Measurements from ENCODE around the gene OR6M1. TPM values are rescaled to one million over a fixed set of nuclear protein-coding genes. Genes with fewer than 3 reads are reported as not detected.

OR6M1 gene
- total RNA-seq, 1 experiment from 2014 or later: not detected

GRCh38 chr11:123775715-123776549 is 30.2 kb downstream of the OR6M1 start:
- DNase-seq (ENCODE audit: low spot score): no peak

- DNase-seq (ENCODE audit: low spot score): no peak
Measured at GRCh38 chr11:123775289-123775688, 30.9 kb downstream of the OR6M1 start.

DNA sequence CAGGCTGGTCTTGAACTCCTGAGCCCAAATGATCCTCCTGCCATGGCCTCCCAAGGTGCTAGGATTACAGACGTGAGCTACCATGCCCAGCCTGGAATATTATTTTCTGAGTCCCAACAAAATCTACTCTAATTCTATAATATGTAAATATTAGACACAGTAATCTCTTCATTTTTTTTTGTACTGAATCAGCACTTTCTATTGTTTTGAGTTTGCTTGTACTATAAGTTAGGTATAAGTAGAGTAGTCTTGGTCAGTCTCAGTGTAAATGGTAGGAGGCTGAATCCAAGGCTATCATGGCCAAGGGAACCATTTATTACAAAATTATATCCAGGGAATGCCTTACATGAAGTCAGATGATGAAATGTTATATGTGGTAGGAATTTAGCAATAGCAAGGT is 32.2 kb downstream of the OR6M1 start:
- DNase-seq (ENCODE audit: low spot score): no peak

DNA sequence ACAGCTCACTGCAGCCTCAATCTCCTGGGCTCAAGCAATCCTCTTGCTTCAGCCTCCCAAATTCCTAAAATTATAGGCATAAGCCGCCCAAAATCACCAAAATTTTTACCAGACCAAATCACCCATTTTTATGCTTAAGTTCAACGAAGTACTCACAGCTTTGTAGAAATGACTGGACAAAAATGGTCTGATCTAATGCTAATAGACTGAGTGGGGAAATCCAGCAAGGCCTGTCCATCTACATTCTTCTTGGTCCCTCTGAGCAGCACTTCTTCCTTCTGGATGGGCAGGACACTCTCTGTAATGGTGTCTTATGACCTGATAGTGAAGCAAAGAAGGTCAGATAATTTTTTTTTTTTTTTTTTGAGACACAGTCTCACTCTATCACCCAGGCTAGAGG is 33.1 kb downstream of the OR6M1 start:
- DNase-seq (ENCODE audit: low spot score): no peak

DNA sequence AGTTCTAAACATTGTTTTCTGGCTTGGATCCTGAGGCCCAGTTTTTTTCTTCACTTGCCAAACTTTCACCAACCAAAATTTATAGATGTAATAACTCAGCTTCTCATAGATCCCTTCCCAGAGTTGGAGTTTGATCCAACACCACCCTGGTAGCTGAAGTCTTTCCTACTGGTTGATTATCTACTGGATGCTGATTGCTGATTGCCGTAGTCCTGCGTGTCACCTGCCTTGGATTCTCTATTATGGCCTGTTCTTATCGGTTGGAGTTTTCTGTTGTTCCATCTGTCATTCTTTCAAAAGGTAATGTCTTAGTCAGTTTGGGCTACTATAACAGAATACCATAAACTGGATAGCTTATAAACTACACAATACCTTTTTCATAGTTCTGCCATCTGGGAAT is 34.5 kb downstream of the OR6M1 start:
- DNase-seq (ENCODE audit: low spot score): no peak

DNA sequence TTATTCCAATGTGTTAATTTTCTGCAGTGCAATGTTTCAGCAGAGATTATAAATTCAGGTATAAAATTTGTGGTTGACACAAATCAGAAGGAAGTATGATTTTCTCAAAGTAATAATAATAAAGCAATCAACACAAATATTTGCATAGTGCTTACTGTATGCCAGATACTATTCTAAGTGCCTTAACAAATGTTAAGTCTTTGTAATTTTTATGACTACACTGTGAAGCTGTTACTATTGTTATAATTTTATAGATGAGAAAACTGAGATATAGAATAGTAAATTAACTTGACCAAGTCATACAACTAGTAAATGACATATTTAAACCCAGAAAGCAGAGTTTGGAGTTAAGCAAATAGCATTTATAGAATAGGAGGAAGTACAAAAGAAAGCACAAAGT is 35.4 kb downstream of the OR6M1 start:
- no peak for DNase-seq (ENCODE audit: low spot score)

DNA sequence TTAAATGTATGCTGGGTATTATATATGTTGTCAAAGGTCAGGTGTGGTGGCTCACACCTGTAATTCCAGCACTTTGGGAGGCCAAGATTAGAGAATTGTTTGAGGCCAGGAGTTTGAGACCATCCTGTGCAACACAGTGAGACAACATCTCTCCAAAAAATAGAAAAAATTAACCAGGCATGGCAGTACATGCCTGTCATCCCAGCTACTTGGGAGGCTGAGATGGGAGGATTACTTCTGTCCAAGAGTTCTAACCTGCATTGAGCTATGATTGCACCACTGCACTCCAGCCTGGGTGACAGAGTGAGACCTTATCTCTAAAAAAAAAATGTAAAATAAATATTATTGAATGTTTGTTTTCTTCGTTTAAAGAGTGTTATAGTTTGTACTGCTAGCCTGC is 40.5 kb downstream of the OR6M1 start:
- no peak for DNase-seq (ENCODE audit: low spot score)

DNA sequence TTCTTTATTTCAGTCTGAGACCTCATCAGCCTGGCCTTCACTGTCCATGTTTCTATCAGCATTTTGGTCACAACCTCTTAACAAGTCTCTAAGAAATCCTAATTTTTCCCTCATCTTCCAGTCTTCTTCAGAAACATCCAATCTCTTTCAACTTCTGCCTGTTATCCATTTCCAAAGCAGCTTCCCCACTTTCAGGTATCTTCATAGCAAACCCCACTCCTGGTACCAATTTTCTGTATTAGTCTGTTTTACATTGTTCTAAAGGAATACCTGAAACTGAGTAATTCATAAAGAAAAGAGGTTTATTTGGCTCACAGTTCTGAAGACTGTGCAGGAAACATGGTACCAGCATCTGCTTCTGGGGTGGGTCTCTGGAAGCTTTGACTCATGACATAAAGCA is 43.7 kb downstream of the OR6M1 start:
- no peak for DNase-seq (ENCODE audit: low spot score)

GRCh38 chr11:123760894-123761293 is 45.3 kb downstream of the OR6M1 start:
- DNase-seq (ENCODE audit: low spot score): no peak

DNA sequence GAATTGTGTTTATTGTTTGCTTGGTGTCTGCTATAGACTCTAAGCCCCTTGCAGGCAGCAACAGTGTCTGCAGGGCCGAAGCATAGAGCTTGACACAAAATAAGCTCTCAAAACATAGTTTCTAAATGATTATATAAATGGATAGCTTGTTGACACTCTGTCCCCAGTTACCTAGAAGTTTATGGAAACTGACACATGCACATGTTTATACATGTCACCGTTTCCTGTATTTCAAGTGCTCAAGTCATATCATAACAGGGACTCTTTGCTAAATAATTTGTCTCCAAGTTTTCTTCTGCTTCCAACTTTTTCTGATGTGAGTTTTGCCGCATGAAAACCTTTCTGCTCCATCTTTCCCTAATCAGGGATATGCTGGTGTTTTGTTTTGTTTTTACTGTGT is 48.2 kb downstream of the OR6M1 start:
- no peak for DNase-seq (ENCODE audit: low spot score)

- no peak for DNase-seq (ENCODE audit: low spot score)
Measured at GRCh38 chr11:123755813-123756212, 50.3 kb downstream of the OR6M1 start.

Small RNA genes within 50 kb of the gene (small RNA-seq; reads per million reads assigned to genes)
- 0.22 reads per million for gene RNU1-21P

Other genes with a start within 250 kb of the OR6M1 start
- not detected in 2 replicates for gene SCN3B, start 151.7 kb downstream of the OR6M1 start, total RNA-seq (2014; rRNA removed; shearing (Covaris generic))
- gene ZNF202, start 64.7 kb downstream of the OR6M1 start, total RNA-seq (2014; rRNA removed; shearing (Covaris generic)): 9.8 and 12.4 TPM in 2 replicates
- not detected in 2 replicates for gene OR6X1, start 51.8 kb downstream of the OR6M1 start, total RNA-seq (2014; rRNA removed; shearing (Covaris generic))
- gene TMEM225, start 79.3 kb upstream of the OR6M1 start, total RNA-seq (2014; rRNA removed; shearing (Covaris generic)): not detected in 2 replicates
- gene OR8D4, start 95.8 kb upstream of the OR6M1 start, total RNA-seq (2014; rRNA removed; shearing (Covaris generic)): not detected in 2 replicates
- not detected in 2 replicates for gene OR4D5, start 133.3 kb upstream of the OR6M1 start, total RNA-seq (2014; rRNA removed; shearing (Covaris generic))
- gene OR6T1, start 137.5 kb upstream of the OR6M1 start, total RNA-seq (2014; rRNA removed; shearing (Covaris generic)): not detected in 2 replicates
- gene OR10S1, start 171.4 kb upstream of the OR6M1 start, total RNA-seq (2014; rRNA removed; shearing (Covaris generic)): not detected in 2 replicates
- not detected in 2 replicates for gene OR10G6, start 188.8 kb upstream of the OR6M1 start, total RNA-seq (2014; rRNA removed; shearing (Covaris generic))
- gene OR10G4, start 206.6 kb upstream of the OR6M1 start, total RNA-seq (2014; rRNA removed; shearing (Covaris generic)): not detected in 2 replicates
- gene OR10G9, start 216.7 kb upstream of the OR6M1 start, total RNA-seq (2014; rRNA removed; shearing (Covaris generic)): not detected in 2 replicates
- gene OR10G8, start 220.4 kb upstream of the OR6M1 start, total RNA-seq (2014; rRNA removed; shearing (Covaris generic)): not detected in 2 replicates
- gene OR10G7, start 235.0 kb upstream of the OR6M1 start, total RNA-seq (2014; rRNA removed; shearing (Covaris generic)): not detected in 2 replicates

Measured in HT-29 (cell line).